Activated gamma-delta T cell treated with Interleukin-2 at 50 U/mL for 16 hours (primary cell): ENCODE measurements around the gene PAGR1.
"Not testable (repeated sequence)": the region's sequence is repeated elsewhere in the genome, so short reads cannot be mapped to it uniquely, and the experiment has no call there.

Source experiments
- DNase-seq: peaks from one replicate; pipeline ENCODE4 v3.0.0-alpha.2; 2020

The PAGR1 gene

DNA sequence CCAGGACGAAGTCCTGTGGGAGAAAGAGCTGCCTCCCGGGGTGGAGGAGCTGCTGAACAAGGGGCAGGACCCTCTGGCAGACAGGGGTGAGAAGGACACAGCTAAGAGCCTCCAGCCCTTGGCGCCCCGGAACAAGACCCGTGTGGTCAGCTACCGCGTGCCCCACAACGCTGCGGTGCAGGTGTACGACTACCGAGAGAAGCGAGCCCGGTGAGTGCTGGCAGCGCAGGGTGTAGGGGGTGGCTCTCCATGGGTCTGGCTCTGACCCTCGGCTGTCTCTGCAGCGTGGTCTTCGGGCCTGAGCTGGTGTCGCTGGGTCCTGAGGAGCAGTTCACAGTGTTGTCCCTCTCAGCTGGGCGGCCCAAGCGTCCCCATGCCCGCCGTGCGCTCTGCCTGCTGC, 25.7 kb downstream of the PAGR1 start:
- DNase-seq: no peak

DNA sequence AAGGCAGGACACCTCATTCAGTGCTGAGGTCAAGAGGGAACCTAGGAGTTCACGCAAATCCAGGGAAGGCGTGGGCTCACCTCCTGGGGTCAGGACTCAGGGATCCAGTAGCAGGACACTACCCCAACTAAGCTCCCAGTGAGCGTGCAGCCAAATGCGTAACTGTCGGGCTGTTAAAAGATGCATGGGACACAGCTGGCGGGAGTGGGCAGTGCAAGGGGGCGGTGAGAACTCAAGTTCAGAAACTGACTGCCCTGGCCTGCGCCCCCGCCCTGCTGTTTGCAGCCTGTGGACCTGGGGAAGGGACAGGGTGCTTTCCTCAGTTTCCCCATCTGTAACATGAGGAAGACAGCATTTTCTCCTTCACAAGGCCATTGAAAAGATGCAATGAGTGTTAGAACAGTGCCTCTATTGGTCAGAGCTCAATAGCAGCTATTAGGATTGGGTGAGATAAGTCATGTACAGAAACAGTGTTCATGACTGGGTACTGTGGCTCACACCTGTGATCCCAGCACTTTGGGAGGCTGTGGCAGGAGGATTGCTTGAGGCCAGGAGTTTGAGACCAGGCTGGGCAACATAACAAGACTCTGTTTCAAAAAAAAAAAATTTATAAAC, 26.9 kb downstream of the PAGR1 start:
- no peak for DNase-seq

DNA sequence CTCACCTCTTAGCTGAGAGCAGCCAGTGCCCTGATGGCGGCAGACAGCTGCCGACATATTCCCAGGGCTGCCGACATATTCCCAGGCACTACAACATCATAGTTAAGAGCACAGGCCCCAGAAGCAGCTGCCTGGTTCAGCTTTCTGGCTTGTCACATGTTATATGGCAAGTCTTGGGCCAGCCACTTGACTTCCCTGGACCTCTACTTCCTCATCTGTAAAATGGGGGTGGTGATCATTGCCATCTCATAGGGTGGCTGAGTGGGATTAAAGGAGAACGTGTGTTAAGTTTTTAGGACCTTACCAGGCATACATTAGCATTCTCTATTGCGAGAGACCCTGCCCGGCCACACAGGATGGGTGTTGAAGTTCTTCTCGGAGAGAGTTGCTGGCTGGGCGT, 28.0 kb downstream of the PAGR1 start:
- no peak for DNase-seq

DNA sequence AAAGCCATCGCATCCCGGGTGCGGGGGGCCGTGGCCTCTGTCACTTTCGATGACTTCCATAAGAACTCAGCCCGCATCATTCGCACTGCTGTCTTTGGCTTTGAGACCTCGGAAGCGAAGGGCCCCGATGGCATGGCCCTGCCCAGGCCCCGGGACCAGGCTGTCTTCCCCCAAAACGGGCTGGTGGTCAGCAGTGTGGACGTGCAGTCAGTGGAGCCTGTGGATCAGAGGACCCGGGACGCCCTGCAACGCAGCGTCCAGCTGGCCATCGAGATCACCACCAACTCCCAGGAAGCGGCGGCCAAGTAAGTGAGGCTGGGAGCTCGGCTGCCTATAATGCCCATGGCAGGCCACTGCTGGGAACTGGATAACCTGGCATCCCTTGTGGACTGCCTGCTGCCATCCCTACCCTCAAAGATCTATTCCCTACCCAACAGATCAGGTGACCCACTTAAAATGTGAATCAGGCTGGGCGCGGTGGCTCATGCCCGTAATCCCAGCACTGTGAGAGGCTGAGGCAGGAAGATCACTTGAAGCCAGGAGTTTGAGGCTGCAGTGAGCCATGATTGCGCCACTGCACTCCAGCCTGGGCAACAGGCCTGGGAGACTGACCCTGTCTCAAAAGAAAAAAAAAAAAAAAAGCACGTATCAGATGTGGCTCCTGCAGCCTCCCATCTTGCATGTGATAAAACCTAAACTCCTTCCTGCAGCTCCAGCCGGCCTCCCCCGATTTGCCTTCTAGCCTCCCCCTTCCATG, 28.8 kb downstream of the PAGR1 start:
- DNase-seq: no peak

DNA sequence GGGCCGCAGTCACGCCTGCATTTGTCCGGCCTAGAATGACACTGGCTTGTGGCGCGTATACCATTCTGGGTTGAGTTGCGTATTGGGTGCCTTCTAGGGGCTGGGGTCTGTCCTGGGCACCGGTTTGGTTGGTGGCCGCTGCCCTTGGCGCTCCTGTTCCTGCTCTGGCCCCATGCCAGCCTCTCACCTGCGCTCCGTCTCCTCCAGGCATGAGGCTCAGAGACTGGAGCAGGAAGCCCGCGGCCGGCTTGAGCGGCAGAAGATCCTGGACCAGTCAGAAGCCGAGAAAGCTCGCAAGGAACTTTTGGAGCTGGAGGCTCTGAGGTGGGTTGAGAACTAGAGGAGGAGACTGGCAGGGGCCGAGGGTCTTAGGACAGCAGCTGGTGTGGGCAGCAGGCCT, 29.7 kb downstream of the PAGR1 start:
- DNase-seq: no peak

DNA sequence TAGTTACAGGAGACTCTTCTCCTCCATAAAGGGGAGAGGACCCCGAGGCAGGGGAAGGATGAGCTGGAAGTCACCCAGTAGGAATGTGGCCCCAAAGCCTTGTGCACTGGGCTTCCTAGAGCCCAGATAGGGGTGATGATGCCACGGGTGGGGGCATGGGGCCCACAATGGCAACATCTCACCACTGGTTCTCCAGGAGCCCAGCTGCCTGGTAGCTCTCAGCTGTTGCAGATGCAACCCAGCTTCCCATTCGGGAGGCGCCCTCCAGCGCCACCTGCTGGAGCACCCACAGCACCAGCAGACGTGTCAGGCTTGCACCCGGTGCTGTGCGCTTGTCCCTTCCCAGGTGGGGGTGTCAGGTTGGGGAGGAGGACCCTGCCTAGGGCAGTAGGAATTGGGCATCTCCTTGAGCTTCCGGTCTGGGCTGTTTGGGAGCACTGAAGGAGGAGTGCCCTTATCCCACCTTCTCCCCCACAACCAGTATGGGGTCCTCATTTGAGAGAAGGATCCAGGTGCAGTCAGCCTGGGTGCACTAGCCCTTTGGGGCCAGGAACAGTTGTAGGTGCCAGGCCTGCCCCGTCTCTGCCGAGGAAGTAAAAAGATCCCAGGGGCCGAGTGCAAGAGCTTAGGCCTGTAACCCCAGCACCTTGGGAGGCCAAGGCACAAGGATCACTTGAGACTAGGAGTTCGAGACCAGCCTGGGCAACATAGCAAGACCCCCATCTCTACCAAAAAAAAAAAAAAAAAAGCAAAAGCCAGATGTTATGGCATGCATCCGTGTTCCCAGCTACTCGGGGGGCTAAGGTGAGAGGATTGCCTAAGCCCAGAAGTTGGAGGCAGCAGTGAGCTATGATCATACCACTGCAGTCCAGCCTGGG, 32.7 kb downstream of the PAGR1 start:
- DNase-seq: peak; percentile 81

DNA sequence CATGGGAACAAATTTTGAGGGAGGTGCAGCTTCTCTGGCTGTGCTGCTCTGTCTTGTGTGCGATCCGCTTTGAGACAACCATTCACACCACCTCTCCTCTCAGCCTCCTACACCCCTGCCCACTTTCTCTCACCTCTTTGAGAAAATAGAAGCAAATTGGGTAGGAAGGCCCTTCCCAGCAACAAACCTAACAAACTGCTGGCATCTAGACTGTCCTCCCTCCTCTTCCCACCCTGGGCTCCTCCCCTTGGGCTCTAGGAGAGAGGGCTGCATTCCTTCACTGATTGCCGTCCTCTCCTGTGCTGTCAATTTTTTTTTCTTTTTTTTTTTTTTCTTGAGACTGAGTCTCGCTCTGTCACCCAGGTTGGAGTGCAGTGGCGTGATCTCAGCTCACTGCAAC, 33.6 kb downstream of the PAGR1 start:
- DNase-seq: no peak

DNA sequence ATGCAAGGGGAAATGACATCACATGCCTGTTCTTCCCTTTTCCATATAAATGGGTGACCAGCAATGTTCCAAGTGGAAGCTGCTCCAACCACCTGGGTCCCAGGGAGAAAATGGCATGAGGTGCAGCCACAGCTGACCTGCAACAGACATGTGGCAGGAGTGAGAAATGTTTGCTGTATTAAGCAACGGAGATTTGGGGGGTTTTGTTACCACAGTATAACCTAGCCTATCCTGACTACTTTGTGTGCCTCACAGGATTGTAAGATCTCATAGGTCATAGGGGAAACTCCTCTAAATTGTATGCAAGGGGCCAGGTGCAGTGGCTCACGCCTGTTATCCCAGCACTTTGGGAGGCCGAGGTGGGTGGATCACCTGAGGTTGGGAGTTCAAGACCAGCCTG, 35.0 kb downstream of the PAGR1 start:
- no peak for DNase-seq

DNA sequence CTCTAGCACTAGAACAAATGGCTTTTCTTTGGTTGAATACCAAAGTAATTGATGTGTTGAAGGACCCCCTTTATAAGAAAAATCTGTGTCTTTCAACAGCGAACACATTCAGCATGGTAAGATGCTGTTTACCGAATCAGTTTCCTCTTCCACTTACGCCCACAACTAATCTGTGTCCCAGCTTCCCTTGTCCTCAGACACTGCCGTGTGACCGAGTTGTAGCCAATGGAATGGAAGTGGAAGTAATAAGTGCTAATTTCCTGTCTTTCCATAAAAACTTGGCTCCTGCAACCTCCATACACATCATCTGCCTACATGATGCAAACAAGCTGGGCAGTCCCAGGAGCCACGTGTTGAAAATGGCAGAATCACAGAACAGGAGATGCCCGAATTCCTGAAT, 36.7 kb downstream of the PAGR1 start:
- DNase-seq: no peak

DNA sequence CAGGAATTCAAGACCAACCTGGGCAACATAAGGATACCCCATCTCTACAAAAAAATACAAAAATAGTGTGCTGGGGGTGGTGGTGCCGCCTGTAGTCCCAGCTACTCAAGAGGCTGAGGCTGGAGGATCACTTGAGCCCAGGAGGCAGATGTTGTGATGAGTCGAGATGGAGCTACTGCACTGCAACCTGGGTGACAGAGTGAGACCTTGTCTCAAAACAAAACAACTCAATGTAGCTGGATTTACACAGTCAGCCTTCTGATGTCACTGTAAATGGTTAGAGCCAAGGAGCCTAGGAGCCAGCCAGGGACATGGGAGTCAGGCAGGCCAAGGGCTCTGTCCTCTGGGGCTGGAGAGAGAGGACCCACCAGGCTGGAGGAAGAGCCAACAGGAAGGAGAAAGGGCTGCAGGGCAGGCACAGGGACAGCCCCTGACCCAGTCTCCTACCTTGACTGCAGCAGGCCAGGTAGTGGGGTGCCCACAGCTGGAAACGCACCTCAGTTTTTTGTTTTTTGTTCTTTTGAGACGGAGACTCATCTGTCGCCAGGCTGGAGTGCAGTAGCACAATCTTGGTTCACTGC, 38.7 kb downstream of the PAGR1 start:
- DNase-seq: no peak

DNA sequence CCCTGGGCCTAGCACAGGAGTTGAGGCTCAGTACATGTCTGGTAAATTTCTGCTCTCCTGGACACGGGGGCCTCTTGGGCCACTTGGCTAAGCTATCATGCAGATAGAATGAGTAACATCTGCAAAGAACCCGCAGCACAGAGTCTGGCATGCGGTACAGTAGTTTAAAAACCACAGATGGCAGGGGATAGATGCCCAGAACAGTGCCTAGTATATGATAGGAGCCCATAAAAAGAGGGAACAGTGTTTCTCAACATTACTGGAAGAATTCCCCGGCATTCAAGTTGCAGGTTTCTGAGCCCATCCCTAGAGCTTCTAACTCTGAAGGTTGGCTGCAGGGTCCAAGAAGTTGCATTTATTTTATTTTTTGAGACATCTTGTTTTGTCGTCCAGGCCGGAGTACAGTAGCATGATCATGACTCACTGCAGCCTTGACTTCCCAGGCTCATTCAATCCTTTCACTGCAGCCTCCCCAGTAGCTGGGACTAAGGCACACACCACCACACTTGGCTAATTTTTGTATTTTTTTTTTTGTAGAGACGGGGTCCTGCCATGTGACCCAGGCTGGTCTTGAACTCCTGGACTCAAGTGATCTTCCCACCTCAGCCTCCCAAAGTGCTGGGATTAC, 41.3 kb downstream of the PAGR1 start:
- DNase-seq: no peak

DNA sequence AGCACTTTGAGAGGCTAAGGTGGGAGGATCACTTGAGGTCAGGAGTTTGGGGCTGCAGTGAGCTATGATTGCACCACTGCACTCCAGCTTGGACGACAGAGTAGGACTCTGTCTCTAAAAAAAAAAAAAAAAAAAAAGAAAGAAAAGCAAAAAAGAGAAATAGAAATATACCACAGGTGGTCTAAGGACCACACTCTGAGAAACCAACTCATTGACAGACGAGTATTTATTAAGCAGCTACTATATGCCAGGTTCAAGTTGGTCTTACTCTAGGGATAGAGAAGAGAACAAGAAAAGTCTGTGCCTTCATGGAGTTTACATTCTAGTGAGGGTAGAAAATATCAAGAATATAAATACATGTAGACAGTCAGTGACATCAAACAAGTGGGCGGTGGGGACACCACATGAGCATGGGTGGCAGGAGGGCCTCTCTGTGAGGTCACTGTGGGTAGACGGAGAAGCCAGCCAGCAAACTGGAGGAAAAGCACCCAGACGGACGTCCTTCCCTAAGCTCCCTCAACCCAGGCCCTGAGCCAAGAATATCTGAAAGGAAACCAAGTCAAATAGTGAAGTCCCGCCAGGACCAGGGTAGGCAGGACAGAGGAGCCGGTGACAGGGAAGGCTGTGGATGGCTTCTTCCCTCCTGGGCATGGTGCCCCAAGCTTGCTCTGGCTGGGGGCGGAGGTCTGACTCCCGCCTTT, 42.3 kb downstream of the PAGR1 start:
- DNase-seq: no peak

DNA sequence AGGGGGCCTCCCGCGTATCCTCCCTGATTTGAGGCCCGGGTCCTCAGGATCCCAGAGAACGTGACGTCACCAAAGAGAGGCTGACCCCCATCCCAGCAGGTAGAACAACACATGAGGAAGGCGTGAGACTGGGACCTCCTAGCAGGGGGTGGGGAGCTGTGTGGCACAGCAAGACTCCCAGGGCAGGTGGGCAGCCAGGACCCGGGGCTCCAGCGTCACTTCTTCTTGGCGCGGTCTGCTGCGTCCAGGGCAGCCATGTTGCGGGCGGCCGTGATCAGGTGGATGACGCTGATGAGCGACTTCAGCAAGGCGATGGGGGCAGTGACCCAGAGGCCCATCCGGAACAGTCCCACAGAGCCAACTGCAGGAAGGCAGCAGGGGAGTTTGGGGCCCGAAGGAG, 43.0 kb downstream of the PAGR1 start:
- DNase-seq: no peak

DNA sequence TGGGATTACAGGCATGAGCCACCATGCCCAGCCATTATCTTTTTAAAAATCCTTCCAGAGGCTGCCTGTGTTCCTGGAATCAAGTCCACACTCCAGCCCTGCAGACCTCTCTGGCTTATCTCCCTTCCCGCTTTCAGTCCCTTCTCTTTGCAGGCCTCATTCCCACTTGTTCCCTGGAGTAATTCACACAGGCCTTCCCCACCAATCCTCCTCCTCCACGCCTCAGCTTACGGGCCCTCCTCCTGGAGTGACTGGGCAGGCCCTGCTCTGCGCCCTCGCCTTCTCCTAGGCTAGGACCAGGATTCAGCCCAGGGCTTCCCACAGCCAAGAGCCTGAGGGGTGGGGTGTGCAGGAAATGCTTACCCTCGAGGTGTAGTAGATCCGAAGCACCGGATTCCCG, 44.3 kb downstream of the PAGR1 start:
- DNase-seq: no peak

DNA sequence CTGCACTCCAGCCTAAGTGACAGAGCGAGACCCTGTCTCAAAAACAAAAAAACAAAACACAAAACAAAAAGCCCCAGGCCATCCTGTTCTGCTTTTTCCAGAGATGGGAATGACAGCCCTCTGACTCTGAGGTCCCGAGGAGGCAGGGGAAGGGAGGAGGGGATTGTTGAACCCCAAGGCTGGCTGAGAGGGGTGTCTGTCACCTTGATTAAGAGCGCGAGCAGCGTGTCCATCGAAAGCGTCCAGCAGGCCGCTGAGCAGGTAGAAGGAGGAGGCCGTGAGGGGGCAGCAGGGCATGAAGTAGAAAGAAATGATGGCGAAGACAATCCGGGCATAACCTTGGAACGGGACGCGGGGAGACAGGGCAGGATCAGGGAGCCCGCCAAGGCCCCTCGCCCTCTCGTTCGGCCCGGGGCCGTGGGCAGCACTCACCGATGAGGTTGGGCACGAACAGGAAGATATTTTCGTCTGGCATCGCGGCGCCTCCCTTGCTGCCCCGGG, 46.5 kb downstream of the PAGR1 start:
- DNase-seq: no peak

DNA sequence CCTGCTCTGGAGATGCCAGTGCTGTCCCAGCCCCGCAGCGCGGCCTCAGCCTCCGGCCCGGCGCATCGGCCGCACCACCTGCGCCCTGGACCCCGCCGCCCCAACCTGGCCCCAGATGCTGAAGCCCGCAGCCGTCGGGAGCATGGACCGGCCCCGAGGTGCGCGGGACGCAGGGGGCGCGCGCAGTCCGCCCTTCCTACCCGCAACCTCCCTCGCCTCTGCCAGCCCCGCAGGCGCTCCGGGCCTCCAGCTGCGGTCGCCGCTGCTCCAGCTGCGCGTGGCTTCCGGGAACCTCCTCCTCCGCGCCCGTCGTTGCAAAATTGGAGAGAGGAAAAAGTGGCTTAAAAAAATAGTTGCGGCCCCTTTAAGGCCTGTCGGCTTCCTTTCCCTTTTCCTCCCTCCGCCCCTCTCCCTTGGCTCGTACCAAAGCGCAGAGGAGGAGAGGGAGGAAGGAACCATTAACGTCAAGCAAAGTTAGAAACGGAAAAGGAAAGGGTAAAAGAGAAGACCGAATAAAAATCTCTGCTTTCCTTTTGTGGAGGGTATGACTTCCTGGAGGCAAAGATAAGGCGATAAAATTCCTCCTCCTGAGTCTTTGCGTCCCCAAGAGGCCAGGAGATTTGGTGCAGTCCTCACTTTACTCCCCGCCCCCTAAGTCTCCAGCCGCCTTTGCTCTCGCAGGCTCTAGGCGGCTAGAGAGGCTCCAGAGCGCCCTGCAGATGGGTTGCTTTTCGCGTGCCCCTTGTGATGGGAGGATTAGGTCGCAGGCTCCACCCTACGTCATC, 47.1 kb downstream of the PAGR1 start, which contains the start of gene CDIPT:
Gene CDIPT (minus strand): TSS at position 343 of the 785 bp plus-strand sequence. CDS start 369 bp downstream, outside the sequence.
- peak; percentile 94 for DNase-seq

DNA sequence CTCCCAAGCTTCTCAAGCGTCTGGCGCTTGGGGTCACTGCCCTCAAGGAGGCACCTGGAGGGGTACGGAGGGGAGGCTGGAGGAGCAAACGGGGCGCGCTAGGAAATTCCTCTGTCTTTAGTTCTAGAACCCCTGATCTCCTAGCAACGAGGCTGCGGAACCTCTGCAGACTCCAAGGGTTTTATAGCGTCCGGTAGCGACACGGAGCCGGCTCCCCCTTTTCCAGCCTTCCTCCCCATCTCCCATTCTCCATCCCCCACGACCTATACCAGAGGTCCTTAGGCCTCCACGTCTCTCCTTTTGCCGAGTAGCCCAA, 47.7 kb downstream of the PAGR1 start:
- DNase-seq: no peak

DNA sequence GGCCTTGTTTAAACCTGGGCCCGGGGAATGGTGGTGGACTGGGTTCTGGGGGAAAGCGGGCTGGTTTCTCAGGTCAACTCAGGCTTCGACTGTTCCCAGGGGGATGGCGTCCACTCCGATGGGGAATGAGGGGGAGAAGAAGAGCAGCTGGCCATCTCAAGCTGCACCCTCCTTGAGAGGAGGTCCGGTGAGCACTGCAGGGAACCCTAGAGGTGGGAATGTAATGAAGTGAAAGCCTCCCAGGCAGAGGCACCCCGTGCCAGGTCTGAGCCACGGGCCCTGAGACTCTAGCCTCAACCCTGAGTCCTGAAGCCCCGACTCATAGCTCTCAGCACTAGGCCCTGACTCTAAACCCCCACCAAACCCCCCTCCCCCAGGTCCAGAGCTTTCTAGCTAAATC, 48.3 kb downstream of the PAGR1 start:
- no peak for DNase-seq

DNA sequence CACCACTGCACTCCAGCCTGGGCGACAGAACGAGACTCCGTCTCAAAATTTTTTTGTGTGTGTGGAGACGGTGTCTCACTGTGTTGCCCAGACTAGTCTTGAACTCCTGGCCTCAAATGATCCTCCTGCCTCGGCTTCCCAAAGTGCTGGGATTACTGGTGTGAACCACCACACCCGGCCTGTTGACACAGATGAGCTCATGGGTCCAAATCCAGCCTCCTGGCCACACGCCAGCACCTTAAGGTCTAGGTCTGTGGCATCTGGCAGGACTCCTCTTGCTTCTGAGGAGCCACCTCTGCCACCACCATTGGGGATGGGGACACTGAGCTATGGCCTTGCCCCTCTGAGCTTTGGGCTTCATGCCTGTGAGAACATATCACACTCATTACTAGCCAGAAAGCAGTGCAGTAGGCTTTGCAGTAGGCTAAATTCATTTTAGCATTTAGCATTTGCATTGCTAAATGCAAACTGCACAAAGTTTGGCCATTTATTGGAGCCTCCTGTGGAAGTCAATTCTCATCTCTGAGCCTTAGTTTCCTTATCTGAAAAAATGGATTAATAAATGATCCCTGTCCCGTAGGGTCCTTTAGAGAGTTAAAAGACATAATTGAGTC, 52.6 kb downstream of the PAGR1 start:
- no peak for DNase-seq

DNA sequence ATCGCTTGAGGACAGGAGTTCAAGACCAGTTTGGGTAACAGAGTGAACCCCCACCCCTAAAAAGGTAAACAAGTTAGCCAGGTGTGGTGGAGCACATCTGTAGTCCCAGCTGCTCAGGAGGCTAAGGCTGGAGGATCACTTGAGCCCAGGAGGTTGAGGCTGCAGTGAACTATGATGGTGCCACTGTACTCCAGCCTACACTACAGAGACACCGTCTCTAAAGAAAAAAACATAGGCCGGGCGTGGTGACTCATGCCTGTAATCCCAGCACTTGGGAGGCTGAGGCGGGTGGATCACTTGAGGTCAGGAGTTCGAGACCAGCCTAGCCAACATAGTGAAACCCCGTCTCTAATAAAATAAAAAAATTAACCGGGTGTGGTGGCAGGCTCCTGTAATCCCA, 53.1 kb downstream of the PAGR1 start:
- DNase-seq: not testable (repeated sequence)
